Central memory CD4-positive, alpha-beta T cell (primary cell): ENCODE data around the gene KIAA1217.

ENCODE experiments used
- DNase-seq: peaks from one replicate; pipeline ENCODE4 v3.0.0; 2022

Gene KIAA1217

GRCh38 chr10:24242562-24242961 is 33.6 kb downstream of the KIAA1217 start:
- no peak for DNase-seq

- no peak for DNase-seq
Observed at GRCh38 chr10:24246365-24246764, 37.4 kb downstream of the KIAA1217 start.

- no peak for DNase-seq
Observed at GRCh38 chr10:24247841-24248240, 38.9 kb downstream of the KIAA1217 start.

- no peak for DNase-seq
Observed at GRCh38 chr10:24249829-24250415, 41.0 kb downstream of the KIAA1217 start.

GRCh38 chr10:24251547-24251946 is 42.6 kb downstream of the KIAA1217 start:
- no peak for DNase-seq

- DNase-seq = no peak
Observed at GRCh38 chr10:24254180-24254579, 45.2 kb downstream of the KIAA1217 start.

GRCh38 chr10:24255115-24255880 is 46.4 kb downstream of the KIAA1217 start:
- no peak for DNase-seq

GRCh38 chr10:24255881-24256311 is 47.0 kb downstream of the KIAA1217 start:
- no peak for DNase-seq

- no peak for DNase-seq
Observed at GRCh38 chr10:24256619-24257107, 47.7 kb downstream of the KIAA1217 start.

GRCh38 chr10:24257588-24257987 is 48.6 kb downstream of the KIAA1217 start:
- DNase-seq = no peak

GRCh38 chr10:24259365-24260130 is 50.6 kb downstream of the KIAA1217 start:
- DNase-seq = no peak

GRCh38 chr10:24261627-24262026 is 52.7 kb downstream of the KIAA1217 start:
- DNase-seq = no peak

GRCh38 chr10:24262929-24263590 is 54.1 kb downstream of the KIAA1217 start:
- DNase-seq = no peak

GRCh38 chr10:24269476-24269875 is 60.5 kb downstream of the KIAA1217 start:
- DNase-seq = no peak

- DNase-seq = no peak
Observed at GRCh38 chr10:24272374-24272773, 63.4 kb downstream of the KIAA1217 start.

- no peak for DNase-seq
Observed at GRCh38 chr10:24277277-24277676, 68.3 kb downstream of the KIAA1217 start.

GRCh38 chr10:24277771-24278170 is 68.8 kb downstream of the KIAA1217 start:
- no peak for DNase-seq

GRCh38 chr10:24278176-24278889 is 69.4 kb downstream of the KIAA1217 start:
- no peak for DNase-seq

- no peak for DNase-seq
Observed at GRCh38 chr10:24279166-24279565, 70.2 kb downstream of the KIAA1217 start.

- DNase-seq = no peak
Observed at GRCh38 chr10:24287559-24288195, 78.7 kb downstream of the KIAA1217 start.

- DNase-seq = no peak
Observed at GRCh38 chr10:24288581-24288980, 79.6 kb downstream of the KIAA1217 start.

GRCh38 chr10:24289235-24289634 is 80.3 kb downstream of the KIAA1217 start:
- no peak for DNase-seq
